Measurements from ENCODE around the gene UBR4.

UBR4 gene

GRCh38 chr1:19222979-19223824 is 13.1 kb upstream of the UBR4 start:
- TF ChIP-seq CEBPB (IDR thresholded peaks at IDR 0.05) (no peak), NFIC (IDR thresholded peaks at IDR 0.05) (no peak), CREB1 (IDR thresholded peaks at IDR 0.05; ENCODE audit: low read depth) (no peak), YY1 (IDR thresholded peaks at IDR 0.05; ENCODE audit: low read depth) (no peak), MAX (IDR thresholded peaks at IDR 0.05) (no peak), ZBTB7A (IDR thresholded peaks at IDR 0.05; ENCODE audit: low read depth) (no peak), TAF1 (IDR thresholded peaks at IDR 0.05; ENCODE audit: low read depth) (no peak), TCF12 (IDR thresholded peaks at IDR 0.05; ENCODE audit: low read depth) (no peak), RAD21 (IDR thresholded peaks at IDR 0.05; ENCODE audit: low read depth) (no peak), REST (IDR thresholded peaks at IDR 0.05; ENCODE audit: low read depth) (no peak), FOXM1 (IDR thresholded peaks at IDR 0.05; ENCODE audit: borderline replicate concordance, low read depth) (no peak)

- no peak for TF ChIP-seq RAD21 (IDR thresholded peaks at IDR 0.05; ENCODE audit: low read depth)
These were observed 12.5 kb upstream of the UBR4 start for GRCh38 chr1:19222573-19222972.

GRCh38 chr1:19220991-19221390 is 10.9 kb upstream of the UBR4 start:
- no peak for TF ChIP-seq RAD21 (IDR thresholded peaks at IDR 0.05; ENCODE audit: low read depth)
- TF ChIP-seq ZBTB7A (IDR thresholded peaks at IDR 0.05; ENCODE audit: low read depth): no peak
- TF ChIP-seq TAF1 (IDR thresholded peaks at IDR 0.05; ENCODE audit: low read depth): no peak
- TF ChIP-seq CEBPB (IDR thresholded peaks at IDR 0.05): no peak
- no peak for TF ChIP-seq YY1 (IDR thresholded peaks at IDR 0.05; ENCODE audit: low read depth)
- no peak for TF ChIP-seq EGR1 (IDR thresholded peaks at IDR 0.05)
- TF ChIP-seq NFIC (IDR thresholded peaks at IDR 0.05): no peak
- no peak for TF ChIP-seq FOXM1 (IDR thresholded peaks at IDR 0.05; ENCODE audit: borderline replicate concordance, low read depth)
- TF ChIP-seq TCF12 (IDR thresholded peaks at IDR 0.05; ENCODE audit: low read depth): no peak
- TF ChIP-seq USF1 (IDR thresholded peaks at IDR 0.05): no peak
- no peak for TF ChIP-seq CREB1 (IDR thresholded peaks at IDR 0.05; ENCODE audit: low read depth)

GRCh38 chr1:19220080-19220846 is 10.2 kb upstream of the UBR4 start:
- TF ChIP-seq ZBTB7A (IDR thresholded peaks at IDR 0.05; ENCODE audit: low read depth) (no peak), REST (IDR thresholded peaks at IDR 0.05; ENCODE audit: low read depth) (no peak), CEBPB (IDR thresholded peaks at IDR 0.05) (no peak), TEAD4 (IDR thresholded peaks at IDR 0.05) (no peak), RAD21 (IDR thresholded peaks at IDR 0.05; ENCODE audit: low read depth) (no peak), MAX (IDR thresholded peaks at IDR 0.05) (no peak), YY1 (IDR thresholded peaks at IDR 0.05; ENCODE audit: low read depth) (no peak), EGR1 (IDR thresholded peaks at IDR 0.05) (no peak), NFIC (IDR thresholded peaks at IDR 0.05) (no peak), TCF12 (IDR thresholded peaks at IDR 0.05; ENCODE audit: low read depth) (no peak), CREB1 (IDR thresholded peaks at IDR 0.05; ENCODE audit: low read depth) (no peak), EP300 (IDR thresholded peaks at IDR 0.05; ENCODE audit: borderline replicate concordance) (no peak), FOXM1 (IDR thresholded peaks at IDR 0.05; ENCODE audit: borderline replicate concordance, low read depth) (no peak), TAF1 (IDR thresholded peaks at IDR 0.05; ENCODE audit: low read depth) (no peak), USF1 (IDR thresholded peaks at IDR 0.05) (no peak)

GRCh38 chr1:19219451-19219850 is 9.4 kb upstream of the UBR4 start:
- TF ChIP-seq ZBTB7A (IDR thresholded peaks at IDR 0.05; ENCODE audit: low read depth) (no peak), MAX (IDR thresholded peaks at IDR 0.05) (no peak), EGR1 (IDR thresholded peaks at IDR 0.05) (no peak), USF1 (IDR thresholded peaks at IDR 0.05) (no peak), EP300 (IDR thresholded peaks at IDR 0.05; ENCODE audit: borderline replicate concordance) (no peak), CEBPB (IDR thresholded peaks at IDR 0.05) (no peak), TAF1 (IDR thresholded peaks at IDR 0.05; ENCODE audit: low read depth) (no peak), YY1 (IDR thresholded peaks at IDR 0.05; ENCODE audit: low read depth) (no peak), NFIC (IDR thresholded peaks at IDR 0.05) (no peak), RAD21 (IDR thresholded peaks at IDR 0.05; ENCODE audit: low read depth) (no peak), FOXM1 (IDR thresholded peaks at IDR 0.05; ENCODE audit: borderline replicate concordance, low read depth) (no peak), CREB1 (IDR thresholded peaks at IDR 0.05; ENCODE audit: low read depth) (no peak), TCF12 (IDR thresholded peaks at IDR 0.05; ENCODE audit: low read depth) (no peak), TEAD4 (IDR thresholded peaks at IDR 0.05) (no peak), REST (IDR thresholded peaks at IDR 0.05; ENCODE audit: low read depth) (no peak)
